ENCODE data around the gene METAP2.

Gene METAP2

GRCh38 chr12:95551913-95552516, 78.1 kb downstream of the METAP2 start:
- no peak for ATAC-seq

- no peak for ATAC-seq
These were observed 79.4 kb downstream of the METAP2 start for GRCh38 chr12:95553197-95553943.

GRCh38 chr12:95554532-95555071, 80.7 kb downstream of the METAP2 start:
- no peak for ATAC-seq

DNA sequence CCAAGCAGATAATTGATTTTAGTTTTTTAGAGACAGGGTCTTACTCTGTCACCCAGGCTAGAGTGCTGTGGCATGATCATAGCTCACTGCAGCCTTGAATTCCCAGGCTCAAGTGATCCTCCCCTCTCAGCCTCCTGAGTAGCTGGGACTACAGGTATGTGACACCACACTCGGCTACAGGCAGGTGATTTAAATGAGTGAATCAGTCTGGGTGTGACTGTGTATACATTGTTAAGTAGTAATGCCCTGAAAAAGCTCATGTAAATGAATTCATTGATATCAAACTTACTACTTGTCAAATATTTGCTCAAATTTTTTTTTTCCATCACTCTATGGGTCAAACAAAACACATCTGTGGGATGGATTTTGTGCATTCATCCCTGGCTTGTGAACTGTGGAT, 83.7 kb downstream of the METAP2 start:
- ATAC-seq, result no peak

Measured in activated CD4-positive, CD25-positive, alpha-beta regulatory T cell treated with anti-CD3 and anti-CD28 coated beads, Interleukin-2, amount 50 U/mL, for 24 hours (primary cell).